Progenitor cell of endocrine pancreas (in vitro differentiated cells): ENCODE results near the gene FAM193A. TPM values are rescaled to one million over a fixed set of nuclear protein-coding genes. Genes with fewer than 3 reads are reported as not detected.

Experiments
- DNase-seq: peaks from one replicate; pipeline ENCODE4 v3.0.0; 2021; ENCODE audit warnings: low spot score; ENCODE audit not compliant: unreplicated experiment
- H3K27ac Mint-ChIP-seq: 2 replicates; pipeline ENCODE4 v1.8.0; 2021; ENCODE audit warnings: mild to moderate bottlenecking, moderate library complexity, mixed read lengths
- H3K27me3 Mint-ChIP-seq: 2 replicates; pipeline ENCODE4 v1.8.0; 2021; ENCODE audit warnings: mixed read lengths
- H3K36me3 Mint-ChIP-seq: 2 replicates; pipeline ENCODE4 v1.8.0; 2022; ENCODE audit warnings: mixed read lengths; ENCODE audit not compliant: insufficient read depth
- H3K4me1 Mint-ChIP-seq: 2 replicates; pipeline ENCODE4 v1.8.0; 2021; ENCODE audit warnings: low read depth, mixed read lengths
- H3K4me3 Mint-ChIP-seq: 2 replicates; pipeline ENCODE4 v1.8.0; 2021; ENCODE audit warnings: low read depth, mild to moderate bottlenecking, moderate library complexity, mixed read lengths
- H3K9me3 Mint-ChIP-seq: 2 replicates; pipeline ENCODE4 v1.8.0; 2021; ENCODE audit warnings: low read depth, mixed read lengths
- CTCF ChIP-seq: fragments of 200-600 bp; sonication (generic); IDR thresholded peaks from one replicate; pipeline ENCODE4 v1.5.0; 2021; ENCODE audit warnings: antibody characterized with exemption, mild to moderate bottlenecking; ENCODE audit not compliant: unreplicated experiment
- total RNA-seq: library from RNA; stranded (reverse); gene quantifications from 2 replicates; pipeline ENCODE4 v1.2.1, GENCODE V29; 2021

The FAM193A gene
- total RNA-seq, 1 donor from 2014 or later, result 53.4 TPM

DNA sequence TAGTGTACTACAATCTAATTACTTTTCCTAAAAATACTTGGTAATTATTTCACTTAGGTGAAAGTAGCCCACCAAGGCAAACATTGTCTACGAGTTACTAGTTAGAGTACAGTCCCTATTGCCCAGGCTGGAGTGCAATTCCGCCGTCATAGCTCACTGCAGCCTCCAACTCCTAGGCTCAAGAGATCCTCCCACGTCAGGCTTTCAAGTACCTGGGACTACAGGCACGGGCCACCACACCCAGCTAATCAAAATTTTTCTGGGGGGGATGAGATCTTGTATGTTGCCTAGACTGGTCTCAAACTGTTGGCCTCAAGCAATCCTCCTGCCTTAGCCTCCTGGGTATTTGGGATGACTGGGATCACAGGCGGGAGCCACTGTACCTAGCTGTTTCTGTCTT, 21.9 kb downstream of the FAM193A start:
- Mint-ChIP-seq H3K36me3 (no peaks in the 10 kb centered on the region), H3K4me1 (peaks cover 4% of the 10 kb centered on the region), H3K4me3 (no peak overlapping the region), H3K27ac (no peak overlapping the region), H3K9me3 (no peaks in the 10 kb centered on the region), H3K27me3 (no peaks in the 10 kb centered on the region)
- no peak for DNase-seq
- TF ChIP-seq CTCF, result no peak

- Mint-ChIP-seq H3K4me3 (no peak overlapping the region), H3K27me3 (no peaks in the 10 kb centered on the region), H3K27ac (peak overlapping the region; percentile 67), H3K9me3 (no peaks in the 10 kb centered on the region), H3K4me1 (peaks cover 3% of the 10 kb centered on the region), H3K36me3 (no peaks in the 10 kb centered on the region)
- no peak for TF ChIP-seq CTCF
- no peak for DNase-seq
These were observed 23.7 kb downstream of the FAM193A start for GRCh38 chr4:2560167-2560566.

GRCh38 chr4:2565533-2565932, 29.1 kb downstream of the FAM193A start:
- no peak for DNase-seq
- H3K9me3 Mint-ChIP-seq, result no peaks in the 10 kb centered on the region
- H3K4me1 Mint-ChIP-seq, result peaks cover 4% of the 10 kb centered on the region
- H3K4me3 Mint-ChIP-seq, result no peak overlapping the region
- no peak overlapping the region for H3K27ac Mint-ChIP-seq
- peaks cover 6% of the 10 kb centered on the region for H3K36me3 Mint-ChIP-seq
- TF ChIP-seq CTCF, result no peak
- H3K27me3 Mint-ChIP-seq, result no peaks in the 10 kb centered on the region

DNA sequence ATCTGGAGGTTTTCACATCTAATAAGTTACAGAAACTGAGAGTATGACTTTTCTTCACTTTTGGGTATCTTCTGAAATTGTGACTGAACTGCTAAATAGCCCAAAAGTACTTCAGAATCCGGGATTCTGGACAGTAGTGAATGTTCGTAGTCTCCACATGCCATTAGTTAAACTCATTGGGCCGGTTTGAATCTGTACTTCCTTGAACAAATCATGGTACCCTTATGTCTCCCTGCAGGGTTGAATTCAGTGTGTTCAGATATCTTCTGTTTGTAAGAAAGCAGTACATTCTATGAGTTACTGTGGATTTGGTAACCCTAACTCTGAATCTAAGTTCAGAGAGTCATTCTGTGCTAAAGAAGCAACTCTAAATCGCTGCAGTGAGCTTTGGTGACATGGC, 33.6 kb downstream of the FAM193A start:
- H3K36me3 Mint-ChIP-seq, result peaks cover 7% of the 10 kb centered on the region
- peaks cover 19% of the 10 kb centered on the region for H3K4me1 Mint-ChIP-seq
- H3K4me3 Mint-ChIP-seq, result no peak overlapping the region
- TF ChIP-seq CTCF, result no peak
- H3K27me3 Mint-ChIP-seq, result no peaks in the 10 kb centered on the region
- no peaks in the 10 kb centered on the region for H3K9me3 Mint-ChIP-seq
- H3K27ac Mint-ChIP-seq, result no peak overlapping the region
- DNase-seq, result no peak

DNA sequence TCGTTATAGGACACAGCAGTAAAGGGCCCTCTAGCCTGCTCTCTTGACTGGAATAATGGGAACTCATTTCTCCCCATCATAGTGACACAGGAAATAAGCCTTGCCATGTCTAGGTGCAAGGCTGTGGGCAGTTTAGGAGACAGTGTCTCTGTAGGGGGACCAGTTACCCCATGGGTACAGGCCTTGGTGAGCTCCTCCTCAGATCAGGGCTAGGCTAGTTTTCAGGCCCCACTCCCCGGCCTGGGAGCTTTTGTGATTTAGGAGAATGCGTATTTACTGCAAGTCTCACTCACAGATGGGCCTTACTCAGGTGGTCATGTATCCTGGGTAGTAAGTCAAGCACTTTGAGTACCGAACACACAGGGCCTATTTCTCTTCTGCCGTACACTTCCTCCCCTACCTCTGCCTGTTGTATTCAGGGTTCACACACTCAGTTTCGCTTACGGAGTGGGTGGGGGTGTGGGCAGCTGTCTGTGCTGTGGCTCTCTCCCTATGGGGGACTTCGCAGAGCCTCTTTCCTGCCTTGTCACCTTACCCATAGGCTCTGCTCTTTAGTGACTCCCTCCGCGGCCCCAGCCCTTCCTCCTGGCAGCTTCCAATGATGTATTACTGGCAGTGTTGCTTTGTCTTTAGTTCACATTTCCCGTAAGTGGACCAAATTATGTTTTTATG, 34.2 kb downstream of the FAM193A start:
- Mint-ChIP-seq H3K27me3 (no peaks in the 10 kb centered on the region), H3K36me3 (peaks cover 6% of the 10 kb centered on the region), H3K27ac (peak overlapping the region; percentile 31), H3K4me1 (peaks cover 19% of the 10 kb centered on the region), H3K4me3 (no peak overlapping the region), H3K9me3 (no peaks in the 10 kb centered on the region)
- DNase-seq, result no peak
- no peak for TF ChIP-seq CTCF
